GM18861 (cell line): ENCODE measurements around the gene KDM5B.

Experiments used
- ATAC-seq: cut with Tn5 transposase; IDR thresholded peaks from one replicate; pipeline ENCODE4 v1.9.1; 2021; ENCODE audit not compliant: unreplicated experiment

The KDM5B gene

GRCh38 chr1:202688401-202688800 is 119.8 kb downstream of the KDM5B start:
- ATAC-seq: no peak

DNA sequence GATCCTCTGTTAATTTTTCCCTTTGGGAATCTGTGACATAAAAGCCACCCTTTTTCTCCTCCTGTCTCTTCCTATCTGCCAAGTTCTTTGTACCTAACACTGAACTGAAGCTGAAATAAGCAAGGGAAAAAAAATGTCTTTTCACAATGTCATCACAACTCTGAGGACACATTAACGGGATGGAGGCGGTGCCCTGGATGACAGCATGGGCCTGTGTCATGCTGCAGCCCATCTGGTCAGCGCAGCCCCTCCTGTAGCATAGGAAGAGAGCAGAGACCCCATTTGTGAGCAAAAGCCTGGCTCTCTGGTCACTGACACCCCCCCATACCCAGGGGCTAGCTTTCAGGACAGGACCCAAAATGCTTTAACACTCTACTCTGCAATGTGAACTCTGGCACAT is 120.4 kb downstream of the KDM5B start:
- ATAC-seq: no peak

DNA sequence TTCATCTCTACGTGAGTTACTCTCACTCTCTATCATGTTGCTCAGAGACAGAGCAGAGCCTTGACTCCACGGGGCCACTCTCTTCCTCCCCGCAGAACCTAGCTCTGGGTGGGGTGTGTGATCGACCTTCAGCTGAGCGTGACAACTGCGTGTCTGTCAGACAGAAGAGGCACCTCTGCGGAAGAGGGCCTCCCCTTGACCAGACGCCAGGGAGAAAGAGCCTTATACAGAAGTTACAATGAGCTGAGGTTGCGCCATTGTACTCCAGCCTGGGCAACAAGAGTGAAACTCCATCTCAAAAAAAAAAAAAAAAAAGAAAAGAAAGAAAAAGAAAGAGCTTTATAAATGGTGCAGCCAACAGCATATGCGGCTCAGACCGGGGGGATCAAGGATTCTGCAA is 120.9 kb downstream of the KDM5B start:
- no peak for ATAC-seq

- ATAC-seq: no peak
Observed at GRCh38 chr1:202685641-202686040, 122.6 kb downstream of the KDM5B start.

GRCh38 chr1:202684716-202685115 is 123.5 kb downstream of the KDM5B start:
- no peak for ATAC-seq

DNA sequence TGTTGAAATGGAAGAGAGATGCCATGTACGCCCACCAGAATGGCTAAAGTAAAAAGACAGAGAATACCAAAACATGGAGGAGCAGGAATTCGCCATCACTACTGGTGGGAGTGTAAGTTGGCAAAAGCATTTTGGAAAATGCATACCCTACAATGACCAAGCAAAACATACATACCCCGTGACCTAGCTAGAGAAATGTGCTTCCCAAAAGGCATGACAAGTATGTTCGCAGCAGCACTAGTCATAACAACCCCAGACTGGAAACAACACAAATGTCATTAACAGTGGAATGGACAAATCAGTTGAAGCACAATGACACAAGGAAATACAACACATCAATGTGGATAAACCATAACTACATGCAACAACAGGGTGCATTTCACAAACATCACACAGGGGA is 125.2 kb downstream of the KDM5B start:
- ATAC-seq: no peak

- ATAC-seq: no peak
Observed at GRCh38 chr1:202682477-202682876, 125.7 kb downstream of the KDM5B start.

GRCh38 chr1:202681736-202682420 is 126.3 kb downstream of the KDM5B start:
- no peak for ATAC-seq

GRCh38 chr1:202680586-202681352 is 127.5 kb downstream of the KDM5B start:
- no peak for ATAC-seq

GRCh38 chr1:202679406-202680177 is 128.6 kb downstream of the KDM5B start:
- no peak for ATAC-seq

GRCh38 chr1:202677433-202677832 is 130.8 kb downstream of the KDM5B start:
- no peak for ATAC-seq
